Adrenal gland (tissue), 12 donors: ENCODE data around the gene ATP6V0D1. TPM values are rescaled to one million over a fixed set of nuclear protein-coding genes. Genes with fewer than 3 reads are reported as not detected.

Source experiments
- DNase-seq, 7 donors: peaks; one replicate each; pipeline ENCODE4 v3.0.0-alpha.2; 2019 to 2020
- H3K27ac ChIP-seq, 5 donors: fragments of 200-600 bp; sonication (generic) in 4 of 5; 1 replicate in 3 of 5; 2 replicates in 2 of 5; pipeline versions ENCODE4 v1.5.1 to v1.8.0; 2016 to 2020; ENCODE audit warnings: mild to moderate bottlenecking in 1 of 5
- H3K27me3 ChIP-seq: fragments of 200-600 bp; 2 replicates; pipeline ENCODE4 v1.8.0; 2021
- H3K36me3 ChIP-seq, 2 donors: fragments of 200-600 bp; replicated peaks in 1 of 2; 1 replicate in 1 of 2; 2 replicates in 1 of 2; pipeline versions ENCODE4 v1.5.1 to v1.8.0; 2018 to 2022
- H3K4me1 ChIP-seq, 2 donors: fragments of 200-600 bp; replicated peaks in 1 of 2; 1 replicate in 1 of 2; 2 replicates in 1 of 2; pipeline versions ENCODE4 v1.5.1 to v1.8.0; 2018 to 2021
- H3K4me3 ChIP-seq, 4 donors: fragments of 200-600 bp; sonication (generic) in 3 of 4; one replicate each; pipeline ENCODE4 v1.5.1; 2016 to 2018
- H3K9me3 ChIP-seq, 3 donors: fragments of 200-600 bp; sonication (generic) in 1 of 3; replicated peaks in 1 of 3; 1 replicate in 2 of 3; 2 replicates in 1 of 3; pipeline versions ENCODE4 v1.5.1 to v1.8.0; 2016 to 2021
- CTCF ChIP-seq, 6 experiments: fragments of 450-650 bp in 4 of 6; fragments of 200-600 bp in 2 of 6; sonication (generic) in 1 of 6; IDR thresholded peaks; 1 replicate in 5 of 6; 2 replicates in 1 of 6; pipeline versions ENCODE4 v1.5.1 to v1.8.0; 2016 to 2021; ENCODE audit warnings: antibody characterized with exemption in 6 of 6, mild to moderate bottlenecking in 2 of 6, moderate library complexity in 1 of 6
- POLR2A ChIP-seq, 2 donors: fragments of 450-650 bp; IDR thresholded peaks; one replicate each; pipeline ENCODE4 v1.6.1; 2017; ENCODE audit warnings: antibody characterized with exemption in 2 of 2, mild to moderate bottlenecking in 2 of 2, moderate library complexity in 1 of 2
- WGBS, 4 donors: extraction: QIAGEN DNeasy Blood & Tissue Kit in 2 of 4; methylation state at CpG; one replicate each; pipeline versions ENCODE4 v1.1.5 to v1.1.7; 2013 to 2017; 5-methylcytosine and 5-hydroxymethylcytosine counted together
- intact Hi-C, 2 donors: fragments of 100-400 bp; cut with DNase I; formaldehyde crosslinking; loops; one replicate each; pipeline versions ENCODE4 v1.14.1 to v1.15.0; 2022 to 2023
- polyA plus RNA-seq, 3 donors: library from polyadenylated mRNA; stranded (reverse); fragments of 200-250 nt in 2 of 3; fragments of 350-450 nt in 1 of 3; fragmentation: Illumina TruSeq in 1 of 3; extraction: RNeasy Lipid Tissue Mini Kit (QIAGEN cat#74804) in 1 of 3; gene quantifications; one replicate each; pipeline ENCODE4 v1.2.3, GENCODE V29; 2013 to 2014
- total RNA-seq, 9 donors: library from RNA; depleted of rRNA in 4 of 9; stranded (reverse); fragments of >200 nt in 4 of 9; fragments of 120-200 nt in 1 of 9; fragmentation: NEBNext Ultra II Directional in 1 of 9; extraction: Animal tissue kit (Norgen Biotek cat#: 25700) in 1 of 9; gene quantifications; one replicate each; pipeline versions ENCODE4 v1.1.0 to v1.2.4, GENCODE V29; 2013 to 2023
- donor health status: healthy with polysubstance abuse.
- donor health status: Bipolar disorder and iron deficiency.
- donor health status: DM: yes; HTN: yes; CAD: no.
- donor health status: DM: no; HTN: no; CAD: no.
- donor health status: DM: no; HTN: no; CAD: no.
- donor health status: DM: yes; HTN: yes; CAD: no.

ATP6V0D1 gene
- total and polyA plus RNA-seq, 12 donors = 24.1 to 244 (median 144) TPM

- peak in 1 of 7 donors; percentile 84 for DNase-seq
- H3K27me3 ChIP-seq = no peaks in the 10 kb centered on the region
- H3K36me3 ChIP-seq = peaks cover 0 to 45% of the 10 kb centered on the region in 2 donors
- 81 to 100% (median 90%) methylated on average over 2 to 17 of the region's 17 CpGs for WGBS, 4 donors
- TF ChIP-seq CTCF (IDR thresholded peaks at IDR 0.05) (no peak), POLR2A (IDR thresholded peaks at IDR 0.05) (no peak)
- intact Hi-C loops = no loop called here
- no peaks in the 10 kb centered on the region for H3K9me3 ChIP-seq
- peak overlapping the region in 1 of 5 donors; percentile 85 for H3K27ac ChIP-seq
- H3K4me3 ChIP-seq = no peak overlapping the region
- peaks cover 40 to 49% of the 10 kb centered on the region in 2 donors for H3K4me1 ChIP-seq
Measured at GRCh38 chr16:67441271-67441753, 39.6 kb downstream of the ATP6V0D1 start.

- intact Hi-C loops = no loop called here
- Histone ChIP-seq H3K9me3 (no peaks in the 10 kb centered on the region), H3K27me3 (no peaks in the 10 kb centered on the region), H3K36me3 (peaks cover 0 to 39% of the 10 kb centered on the region in 2 donors), H3K4me1 (peaks cover 16 to 25% of the 10 kb centered on the region in 2 donors), H3K27ac (no peak overlapping the region), H3K4me3 (no peak overlapping the region)
- 93 to 96% (median 96%) methylated on average over 17 to 19 of the region's 19 CpGs for WGBS, 4 donors
- TF ChIP-seq POLR2A (IDR thresholded peaks at IDR 0.05) (no peak), CTCF (IDR thresholded peaks at IDR 0.05) (no peak)
- DNase-seq = no peak
Measured at GRCh38 chr16:67438824-67439393, 42.0 kb downstream of the ATP6V0D1 start.

GRCh38 chr16:67438098-67438791 lies 42.7 kb downstream of the ATP6V0D1 start:
- WGBS, 4 donors = 89 to 96% (median 93%) methylated on average over 15 to 20 of the region's 20 CpGs

More at GRCh38 chr16:67438098-67438791, 42.7 kb downstream of the ATP6V0D1 start:
- Histone ChIP-seq H3K9me3 (no peaks in the 10 kb centered on the region), H3K27me3 (no peaks in the 10 kb centered on the region), H3K27ac (no peak overlapping the region), H3K4me1 (peaks cover 10 to 18% of the 10 kb centered on the region in 2 donors), H3K4me3 (no peak overlapping the region), H3K36me3 (peaks cover 0 to 38% of the 10 kb centered on the region in 2 donors)
- no peak for DNase-seq
- TF ChIP-seq CTCF (IDR thresholded peaks at IDR 0.05) (no peak), POLR2A (IDR thresholded peaks at IDR 0.05) (no peak)
- intact Hi-C loops = no loop called here
